GM23338 (cell line): Measurements from ENCODE around the gene SERGEF. TPM values are rescaled to one million over a fixed set of nuclear protein-coding genes. Genes with fewer than 3 reads are reported as not detected.

Experiments
- ATAC-seq: fragments of 200-7000 bp; cut with Tn5 transposase; 3 replicates; pipeline ENCODE4 v1.9.1; 2020
- DNase-seq: peaks from one replicate; pipeline ENCODE4 v3.0.0-alpha.2; 2015; ENCODE audit warnings: low spot score
- H2AFZ ChIP-seq: fragments of 200-600 bp; sonication (generic); 2 replicates; pipeline ENCODE4 v1.8.0; 2016; ENCODE audit warnings: antibody characterized with exemption, mild to moderate bottlenecking, moderate library complexity
- H3F3A ChIP-seq: fragments of 200-600 bp; sonication (generic); replicated peaks from 2 replicates; pipeline ENCODE4 v1.8.0; 2017; ENCODE audit warnings: antibody characterized with exemption, mixed run types, low read depth
- H3K27ac ChIP-seq: fragments of 200-600 bp; sonication (generic); 2 replicates; pipeline ENCODE4 v1.6.1; 2016; ENCODE audit warnings: low read depth
- H3K27me3 ChIP-seq: fragments of 200-600 bp; sonication (generic); 2 replicates; pipeline ENCODE4 v1.8.0; 2016; ENCODE audit warnings: mild to moderate bottlenecking, mixed run types, moderate library complexity; ENCODE audit not compliant: insufficient read depth
- H3K36me3 ChIP-seq: fragments of 200-600 bp; sonication (generic); 2 replicates; pipeline ENCODE4 v1.8.0; 2016; ENCODE audit warnings: mild to moderate bottlenecking; ENCODE audit not compliant: insufficient read depth
- H3K4me1 ChIP-seq: fragments of 200-600 bp; sonication (generic); 2 replicates; pipeline ENCODE4 v1.8.0; 2016; ENCODE audit warnings: mild to moderate bottlenecking, moderate library complexity; ENCODE audit not compliant: insufficient read depth
- H3K4me2 ChIP-seq: fragments of 200-600 bp; sonication (generic); 2 replicates; pipeline ENCODE4 v1.7.1; 2017; ENCODE audit warnings: mixed run types
- H3K4me3 ChIP-seq: fragments of 200-600 bp; sonication (generic); 2 replicates; pipeline ENCODE4 v1.6.1; 2016; ENCODE audit warnings: mixed run types
- H3K79me2 ChIP-seq: fragments of 200-600 bp; sonication (generic); replicated peaks from 2 replicates; pipeline ENCODE4 v1.8.0; 2017; ENCODE audit warnings: mild to moderate bottlenecking; ENCODE audit not compliant: insufficient read depth
- H3K9me2 ChIP-seq: fragments of 200-600 bp; sonication (generic); 2 replicates; pipeline ENCODE4 v1.8.0; 2017; ENCODE audit not compliant: insufficient read depth
- H4K20me1 ChIP-seq: fragments of 200-600 bp; sonication (generic); replicated peaks from 2 replicates; pipeline ENCODE4 v1.8.0; 2017; ENCODE audit warnings: mild to moderate bottlenecking; ENCODE audit not compliant: insufficient read depth
- H3K27ac Mint-ChIP-seq: 2 replicates; pipeline ENCODE4 v1.8.0; 2020; ENCODE audit warnings: inconsistent platforms, mild to moderate bottlenecking, moderate library complexity, mixed read lengths
- H3K27me3 Mint-ChIP-seq: 3 replicates; pipeline ENCODE4 v1.8.0; 2022; ENCODE audit warnings: low read depth, mild to moderate bottlenecking, moderate library complexity, mixed read lengths, inconsistent platforms; ENCODE audit not compliant: insufficient read depth, poor library complexity
- H3K36me3 Mint-ChIP-seq: 3 replicates; pipeline ENCODE4 v1.8.0; 2021; ENCODE audit warnings: low read depth, mild to moderate bottlenecking, inconsistent platforms, moderate library complexity, mixed read lengths
- H3K4me1 Mint-ChIP-seq: 3 replicates; pipeline ENCODE4 v1.8.0; 2020; ENCODE audit warnings: mild to moderate bottlenecking, inconsistent platforms, mixed read lengths
- H3K4me3 Mint-ChIP-seq: 3 replicates; pipeline ENCODE4 v1.8.0; 2021; ENCODE audit warnings: moderate library complexity, mild to moderate bottlenecking, inconsistent platforms, mixed read lengths
- H3K9me3 Mint-ChIP-seq: 3 replicates; pipeline ENCODE4 v1.8.0; 2020; ENCODE audit warnings: moderate library complexity, mild to moderate bottlenecking, inconsistent platforms, mixed read lengths
- CREB1 ChIP-seq: fragments of 250-450 bp; sonication (Bioruptor Pico); IDR thresholded peaks from 2 replicates; pipeline ENCODE4 v1.5.0; 2020; ENCODE audit warnings: low read depth, mild to moderate bottlenecking, moderate library complexity
- JUNB ChIP-seq: IDR thresholded peaks from one replicate; pipeline ENCODE4 v1.6.1; 2016; ENCODE audit warnings: antibody characterized with exemption; ENCODE audit not compliant: unreplicated experiment
- POLR2AphosphoS5 ChIP-seq: IDR thresholded peaks from 2 replicates; pipeline ENCODE4 v1.6.1; 2016; ENCODE audit warnings: antibody characterized with exemption, low read depth
- REST ChIP-seq: IDR thresholded peaks from one replicate; pipeline ENCODE4 v1.6.1; 2018; ENCODE audit warnings: antibody characterized with exemption; ENCODE audit not compliant: unreplicated experiment
- ZNF331 ChIP-seq: fragments of 250-450 bp; sonication (Bioruptor Pico); IDR thresholded peaks from 2 replicates; pipeline ENCODE4 v1.5.0; 2020; ENCODE audit warnings: low read depth, mild to moderate bottlenecking, moderate library complexity
- ZNF462 ChIP-seq: fragments of 250-450 bp; sonication (Bioruptor Pico); IDR thresholded peaks from 2 replicates; pipeline ENCODE4 v1.5.0; 2020; ENCODE audit warnings: mild to moderate bottlenecking, moderate library complexity
- polyA plus RNA-seq: library from polyadenylated mRNA; unstranded; fragments of >200 nt; fragmentation: Nextera tagmentation; extraction: Ambion mirVana; gene quantifications from 2 replicates; pipeline ENCODE4 v1.2.1, GENCODE V29; 2016
- total RNA-seq: library from RNA; depleted of rRNA; stranded (reverse); fragments of >200 nt; shearing (Covaris generic); gene quantifications from 2 replicates; pipeline ENCODE4 v1.2.3, GENCODE V29; 2014

Gene SERGEF
- total and polyA plus RNA-seq, 2 experiments from 2014 or later, result 24.2 to 27.9 TPM

GRCh38 chr11:17751558-17751957 lies 261.3 kb downstream of the SERGEF start (continued):
- no peak for TF ChIP-seq REST
- TF ChIP-seq POLR2AphosphoS5, result no peak
- TF ChIP-seq ZNF331 (CRISPR knock-in tag), result no peak
- TF ChIP-seq JUNB, result no peak

GRCh38 chr11:17750801-17751165 lies 262.1 kb downstream of the SERGEF start:
- H3F3A ChIP-seq, result no peaks in the 10 kb centered on the region
- DNase-seq, result no peak
- Mint-ChIP-seq H3K4me1 (no peaks in the 10 kb centered on the region; the same call in 2 of the 3 replicates), H3K27ac (no peak overlapping the region), H3K27me3 (peaks cover 10% of the 10 kb centered on the region), H3K4me3 (no peak overlapping the region), H3K9me3 (no peaks in the 10 kb centered on the region), H3K36me3 (no peaks in the 10 kb centered on the region)
- no peaks in the 10 kb centered on the region for H4K20me1 ChIP-seq
- no peak overlapping the region for H2AFZ ChIP-seq
- no peak for ATAC-seq
- no peaks in the 10 kb centered on the region for H3K4me1 ChIP-seq
- H3K27me3 ChIP-seq, result no peaks in the 10 kb centered on the region
- H3K4me3 ChIP-seq, result no peak overlapping the region
- no peaks in the 10 kb centered on the region for H3K79me2 ChIP-seq
- H3K27ac ChIP-seq, result no peak overlapping the region
- no peak for TF ChIP-seq CREB1 (CRISPR knock-in tag)
- no peak for TF ChIP-seq ZNF462 (CRISPR knock-in tag)
- H3K4me2 ChIP-seq, result no peak overlapping the region
- no peaks in the 10 kb centered on the region for H3K36me3 ChIP-seq
- no peaks in the 10 kb centered on the region for H3K9me2 ChIP-seq
